ENCODE measurements around the gene CCNB2.
"Not testable (repeated sequence)": the region's sequence is repeated elsewhere in the genome, so short reads cannot be mapped to it uniquely, and the experiment has no call there.

The CCNB2 gene

DNA sequence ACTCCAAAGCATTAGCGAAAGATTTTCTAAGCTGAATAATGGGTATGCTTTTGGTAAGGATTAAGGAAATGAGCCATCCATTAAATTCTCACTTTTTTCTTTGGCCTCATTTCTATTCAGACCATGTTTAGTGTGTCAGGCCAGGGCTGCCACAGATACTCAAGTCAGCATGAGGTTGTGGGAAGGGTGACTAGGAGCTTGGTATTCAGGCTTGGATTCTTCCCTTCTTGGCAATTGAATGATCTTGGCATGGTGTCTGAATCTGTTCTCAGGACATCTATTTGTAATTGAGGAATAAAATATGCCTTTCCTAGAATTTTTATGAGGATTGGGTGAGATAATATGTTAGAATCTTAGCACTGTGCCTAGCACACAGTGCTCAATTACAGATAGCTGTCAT lies 11.2 kb downstream of the CCNB2 start:
- no peaks in the 10 kb centered on the region for H3K4me1 ChIP-seq
- H3K27me3 ChIP-seq (ENCODE audit: low read depth), result no peaks in the 10 kb centered on the region
- no peak for DNase-seq (ENCODE audit: low spot score in 2 of 2)
- no peak overlapping the region for H3K4me3 ChIP-seq
- H3K9me3 ChIP-seq, result no peaks in the 10 kb centered on the region
- in situ Hi-C loops (cut with MboI; ENCODE audit: low sequenced_read_pairs), result no loop called here
- H3K36me3 ChIP-seq (replicated peaks), result peaks cover 93% of the 10 kb centered on the region

GRCh38 chr15:59116771-59117170 lies 11.8 kb downstream of the CCNB2 start:
- Histone ChIP-seq H3K36me3 (replicated peaks) (peaks cover 93% of the 10 kb centered on the region), H3K9me3 (no peaks in the 10 kb centered on the region), H3K4me1 (no peaks in the 10 kb centered on the region), H3K27me3 (ENCODE audit: low read depth) (no peaks in the 10 kb centered on the region), H3K4me3 (no peak overlapping the region)
- in situ Hi-C loops (cut with MboI; ENCODE audit: low sequenced_read_pairs), result no loop called here
- DNase-seq (ENCODE audit: low spot score in 2 of 2), result no peak

- Histone ChIP-seq H3K4me1 (no peaks in the 10 kb centered on the region), H3K36me3 (replicated peaks) (peaks cover 90% of the 10 kb centered on the region)
Observed at GRCh38 chr15:59119625-59120024, 14.7 kb downstream of the CCNB2 start.

DNA sequence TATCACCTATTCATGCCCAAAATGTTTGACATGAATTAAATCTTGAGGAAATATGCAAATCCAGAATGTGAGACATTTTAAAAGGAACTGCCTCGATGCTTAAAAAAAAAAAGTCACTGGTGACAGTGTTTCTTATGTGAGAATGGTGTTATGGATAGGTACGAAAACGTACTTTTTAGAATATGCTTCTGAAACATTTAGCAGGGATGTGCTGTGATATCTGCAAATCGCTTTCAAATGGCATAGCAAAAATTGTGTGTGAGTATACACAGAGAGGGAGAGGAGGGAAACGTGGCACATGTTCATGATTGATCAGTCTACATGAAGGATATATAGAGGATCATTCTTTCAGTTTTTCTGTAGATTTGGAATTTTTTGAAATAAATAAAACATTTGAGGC lies 16.0 kb downstream of the CCNB2 start:
- Histone ChIP-seq H3K9me3 (no peaks in the 10 kb centered on the region), H3K4me3 (no peak overlapping the region), H3K36me3 (replicated peaks) (peaks cover 90% of the 10 kb centered on the region), H3K27me3 (ENCODE audit: low read depth) (no peaks in the 10 kb centered on the region), H3K4me1 (no peaks in the 10 kb centered on the region)
- in situ Hi-C loops (cut with MboI; ENCODE audit: low sequenced_read_pairs), result no loop called here
- DNase-seq (ENCODE audit: low spot score in 2 of 2), result no peak

More at GRCh38 chr15:59119625-59120024, 14.7 kb downstream of the CCNB2 start:
- Histone ChIP-seq H3K27me3 (ENCODE audit: low read depth) (no peaks in the 10 kb centered on the region), H3K9me3 (no peaks in the 10 kb centered on the region), H3K4me3 (no peak overlapping the region)
- in situ Hi-C loops (cut with MboI; ENCODE audit: low sequenced_read_pairs), result no loop called here
- no peak for DNase-seq (ENCODE audit: low spot score in 2 of 2)

DNA sequence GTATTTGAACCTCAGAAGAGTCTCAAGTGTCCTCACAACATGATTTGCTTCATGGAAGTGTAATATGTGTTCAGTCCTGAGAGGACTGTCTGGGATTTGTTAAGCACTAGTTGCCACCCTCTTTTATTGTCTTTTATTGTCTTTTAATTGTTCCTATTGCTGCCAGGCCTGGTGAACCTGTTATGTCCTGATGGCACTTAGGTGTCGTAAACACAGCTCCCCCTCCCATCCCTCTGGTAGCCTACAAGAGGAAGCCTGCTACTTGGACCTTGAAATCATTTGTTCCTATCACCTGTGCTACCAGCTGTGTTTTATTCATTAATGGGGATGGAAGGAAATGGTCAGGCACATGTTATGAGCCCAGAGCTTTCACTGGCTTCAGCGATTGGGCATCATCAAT lies 19.3 kb downstream of the CCNB2 start:
- no peaks in the 10 kb centered on the region for H3K9me3 ChIP-seq
- H3K27me3 ChIP-seq (ENCODE audit: low read depth), result no peaks in the 10 kb centered on the region
- in situ Hi-C loops (cut with MboI; ENCODE audit: low sequenced_read_pairs), result no loop called here
- peaks cover 90% of the 10 kb centered on the region for H3K36me3 ChIP-seq (replicated peaks)
- H3K4me3 ChIP-seq, result no peak overlapping the region
- DNase-seq (ENCODE audit: low spot score in 2 of 2), result no peak
- H3K4me1 ChIP-seq, result no peaks in the 10 kb centered on the region

- in situ Hi-C loops (cut with MboI; ENCODE audit: low sequenced_read_pairs); H3K4me1 ChIP-seq; H3K4me3 ChIP-seq; H3K27me3 ChIP-seq (ENCODE audit: low read depth); DNase-seq (ENCODE audit: low spot score in 2 of 2); H3K9me3 ChIP-seq: not testable (repeated sequence)
- peaks cover 92% of the 10 kb centered on the region for H3K36me3 ChIP-seq (replicated peaks)
Observed at GRCh38 chr15:59125683-59126082, 20.7 kb downstream of the CCNB2 start.

- H3K36me3 ChIP-seq (replicated peaks), result peaks cover 98% of the 10 kb centered on the region
- DNase-seq (ENCODE audit: low spot score in 2 of 2); H3K9me3 ChIP-seq; H3K4me3 ChIP-seq; in situ Hi-C loops (cut with MboI; ENCODE audit: low sequenced_read_pairs); H3K27me3 ChIP-seq (ENCODE audit: low read depth); H3K4me1 ChIP-seq: not testable (repeated sequence)
Observed at GRCh38 chr15:59127255-59127654, 22.3 kb downstream of the CCNB2 start.

DNA sequence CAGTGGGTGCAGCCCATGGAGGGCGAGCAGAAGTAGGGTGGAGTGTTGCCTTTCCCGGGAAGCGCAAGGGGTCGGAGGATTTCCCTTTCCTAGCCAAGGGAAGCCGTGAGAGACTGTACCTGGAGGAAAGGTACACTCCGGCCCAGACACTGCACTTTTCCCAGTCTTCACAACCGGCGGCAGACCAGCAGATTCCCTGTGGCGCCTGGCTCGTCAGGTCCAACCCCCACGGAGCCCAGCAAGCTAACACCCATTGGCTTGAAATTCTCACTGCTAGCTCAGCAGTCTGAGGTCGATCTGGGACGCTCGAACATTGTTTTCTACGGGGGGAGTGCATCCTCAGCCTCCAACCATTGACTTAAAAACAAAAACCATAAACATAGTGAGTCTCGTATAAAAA lies 26.5 kb downstream of the CCNB2 start:
- DNase-seq (ENCODE audit: low spot score in 2 of 2), result no peak
- Histone ChIP-seq H3K36me3 (replicated peaks) (peaks cover 92% of the 10 kb centered on the region), H3K4me3 (no peak overlapping the region), H3K9me3 (no peaks in the 10 kb centered on the region), H3K4me1 (no peaks in the 10 kb centered on the region), H3K27me3 (ENCODE audit: low read depth) (no peaks in the 10 kb centered on the region)
- in situ Hi-C loops (cut with MboI; ENCODE audit: low sequenced_read_pairs), result no loop called here

GRCh38 chr15:59131969-59132562 lies 27.1 kb downstream of the CCNB2 start:
- Histone ChIP-seq H3K4me1 (no peaks in the 10 kb centered on the region), H3K4me3 (no peak overlapping the region), H3K9me3 (no peaks in the 10 kb centered on the region), H3K36me3 (replicated peaks) (peaks cover 92% of the 10 kb centered on the region), H3K27me3 (ENCODE audit: low read depth) (no peaks in the 10 kb centered on the region)
- no peak for DNase-seq (ENCODE audit: low spot score in 2 of 2)
- in situ Hi-C loops (cut with MboI; ENCODE audit: low sequenced_read_pairs), result no loop called here

- Histone ChIP-seq H3K4me1 (no peaks in the 10 kb centered on the region), H3K27me3 (ENCODE audit: low read depth) (no peaks in the 10 kb centered on the region), H3K9me3 (no peaks in the 10 kb centered on the region), H3K36me3 (replicated peaks) (peaks cover 87% of the 10 kb centered on the region), H3K4me3 (no peak overlapping the region)
- no peak for DNase-seq (ENCODE audit: low spot score in 2 of 2)
- in situ Hi-C loops (cut with MboI; ENCODE audit: low sequenced_read_pairs), result no loop called here
Observed at GRCh38 chr15:59133929-59134427, 29.0 kb downstream of the CCNB2 start.

- H3K9me3 ChIP-seq, result no peaks in the 10 kb centered on the region
- DNase-seq (ENCODE audit: low spot score in 2 of 2), result no peak
- H3K36me3 ChIP-seq (replicated peaks), result peaks cover 65% of the 10 kb centered on the region
- in situ Hi-C loops (cut with MboI; ENCODE audit: low sequenced_read_pairs), result no loop called here
- no peaks in the 10 kb centered on the region for H3K27me3 ChIP-seq (ENCODE audit: low read depth)
- no peaks in the 10 kb centered on the region for H3K4me1 ChIP-seq
- H3K4me3 ChIP-seq, result no peak overlapping the region
Observed at GRCh38 chr15:59137566-59137965, 32.6 kb downstream of the CCNB2 start.

DNA sequence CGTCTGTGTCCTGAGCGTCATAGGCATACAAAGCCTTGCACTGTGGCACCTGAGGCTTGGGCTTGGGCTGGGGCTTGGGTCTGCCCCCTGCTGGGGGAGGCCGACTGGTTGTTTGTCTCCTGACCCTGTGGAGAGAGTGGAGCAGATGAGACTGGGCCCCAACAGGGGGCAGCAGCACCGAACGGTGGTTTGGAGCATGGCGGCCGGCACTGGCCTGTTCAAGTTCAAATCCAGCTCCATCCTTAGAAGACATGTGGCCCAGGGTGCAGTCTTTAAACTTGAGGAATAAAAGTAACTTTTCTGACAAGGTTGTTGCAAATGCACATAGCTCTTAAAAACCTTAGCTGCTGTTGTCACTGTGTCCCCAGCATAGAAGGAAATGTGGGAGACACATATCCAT lies 33.3 kb downstream of the CCNB2 start:
- in situ Hi-C loops (cut with MboI; ENCODE audit: low sequenced_read_pairs), result no loop called here
- DNase-seq (ENCODE audit: low spot score in 2 of 2), result peak; percentile 49 to 85

DNA sequence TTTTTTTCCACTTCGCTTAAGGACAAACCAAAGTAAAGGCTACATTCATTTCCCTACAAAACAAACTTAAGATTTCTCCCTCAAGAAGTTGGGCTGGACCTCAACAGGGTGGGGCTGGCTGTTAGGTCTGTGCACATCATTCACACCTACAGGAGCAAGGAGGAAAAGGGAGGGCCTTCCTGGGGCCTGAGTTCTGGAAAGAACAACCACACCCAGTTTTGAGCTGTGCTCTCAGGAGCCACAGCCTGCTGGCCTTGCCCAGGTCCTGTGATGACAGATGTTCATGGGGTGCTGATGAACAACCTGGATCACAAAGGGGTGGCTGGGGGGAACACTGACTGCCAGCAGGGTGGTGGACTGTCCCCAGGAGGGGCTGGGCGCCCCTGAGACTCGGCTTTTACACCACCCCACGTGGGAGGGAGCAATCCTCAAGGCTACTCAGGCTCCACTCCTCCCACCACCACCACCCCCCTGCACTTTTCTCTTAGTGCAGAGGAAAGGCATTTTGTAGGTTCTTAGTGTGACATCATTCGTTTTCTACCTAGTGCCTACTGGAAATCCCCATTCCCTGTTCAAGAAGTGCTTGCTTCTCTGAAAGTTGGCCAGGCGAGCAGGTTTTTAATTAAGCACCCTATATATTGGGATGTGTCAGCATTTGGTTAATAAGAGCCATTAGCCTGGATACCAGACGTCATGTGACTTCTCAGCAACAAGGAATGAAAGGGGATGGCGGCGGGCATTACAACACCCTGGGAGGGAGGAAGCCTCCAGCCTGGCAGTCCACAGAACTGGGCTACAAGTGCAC lies 35.7 kb downstream of the CCNB2 start:
- H3K36me3 ChIP-seq (replicated peaks), result peaks cover 52% of the 10 kb centered on the region
- H3K4me1 ChIP-seq, result no peaks in the 10 kb centered on the region
- no peak for DNase-seq (ENCODE audit: low spot score in 2 of 2)
- H3K9me3 ChIP-seq, result no peaks in the 10 kb centered on the region
- no peaks in the 10 kb centered on the region for H3K27me3 ChIP-seq (ENCODE audit: low read depth)
- no peak overlapping the region for H3K4me3 ChIP-seq
- in situ Hi-C loops (cut with MboI; ENCODE audit: low sequenced_read_pairs), result no loop called here

More for the DNA sequence above, 33.3 kb downstream of the CCNB2 start:
- Histone ChIP-seq H3K4me1 (no peaks in the 10 kb centered on the region), H3K4me3 (no peak overlapping the region), H3K9me3 (no peaks in the 10 kb centered on the region), H3K36me3 (replicated peaks) (peaks cover 58% of the 10 kb centered on the region), H3K27me3 (ENCODE audit: low read depth) (no peaks in the 10 kb centered on the region)

GRCh38 chr15:59143281-59143680 lies 38.3 kb downstream of the CCNB2 start:
- Histone ChIP-seq H3K4me1 (peaks cover 13% of the 10 kb centered on the region), H3K27me3 (ENCODE audit: low read depth) (no peaks in the 10 kb centered on the region), H3K36me3 (replicated peaks) (peaks cover 29% of the 10 kb centered on the region), H3K4me3 (no peak overlapping the region), H3K9me3 (no peaks in the 10 kb centered on the region)
- in situ Hi-C loops (cut with MboI; ENCODE audit: low sequenced_read_pairs), result no loop called here
- DNase-seq (ENCODE audit: low spot score in 2 of 2), result no peak
